ENCODE measurements around the gene PARP1.
A peak's percentile ranks its signal among the peaks of the same experiment; 100 is the strongest.
"Not testable (repeated sequence)": the region's sequence is repeated elsewhere in the genome, so short reads cannot be mapped to it uniquely, and the experiment has no call there.

Gene PARP1

GRCh38 chr1:226344441-226345259 is 63.2 kb downstream of the PARP1 start:
- DNase-seq = no peak

DNA sequence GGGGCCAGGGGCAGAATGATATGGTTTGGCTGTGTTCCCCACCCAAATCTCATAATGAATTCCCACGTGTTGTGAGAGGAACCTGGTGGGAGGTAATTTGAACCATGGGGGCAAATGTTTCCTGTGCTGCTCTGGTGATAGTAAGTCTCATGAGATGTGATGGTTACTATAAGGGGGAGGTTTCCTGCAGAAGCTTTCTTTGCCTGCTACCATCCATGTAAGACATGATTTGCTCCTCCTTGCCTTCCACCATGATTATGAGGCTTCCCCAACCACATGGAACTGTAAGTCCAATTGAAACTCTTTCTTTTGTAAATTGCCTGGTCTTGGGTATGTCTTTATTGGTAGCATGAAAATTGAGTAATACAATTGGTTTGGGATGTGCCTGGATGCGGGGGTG is 65.2 kb downstream of the PARP1 start:
- DNase-seq = no peak

DNA sequence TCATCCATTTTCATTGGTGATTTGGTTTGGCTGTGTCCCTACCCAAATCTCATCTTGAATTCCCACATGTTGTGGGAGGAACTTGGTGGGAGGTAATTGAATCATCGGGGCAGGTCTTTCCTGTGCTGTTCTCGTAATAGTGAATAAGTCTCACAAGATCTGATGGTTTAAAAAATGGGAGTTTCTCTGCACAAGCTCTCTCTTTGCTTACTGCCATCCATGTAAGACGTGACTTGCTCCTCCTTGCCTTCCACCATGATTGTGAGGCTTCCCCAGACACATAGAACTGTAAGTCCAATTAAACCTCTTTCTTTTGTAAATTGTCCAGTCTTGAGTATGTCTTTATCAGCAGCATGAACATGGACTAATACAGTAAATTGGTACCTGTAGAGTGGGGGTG is 67.8 kb downstream of the PARP1 start:
- DNase-seq = not testable (repeated sequence)

- DNase-seq = no peak
Measured at GRCh38 chr1:226337276-226337875, 70.5 kb downstream of the PARP1 start.

DNA sequence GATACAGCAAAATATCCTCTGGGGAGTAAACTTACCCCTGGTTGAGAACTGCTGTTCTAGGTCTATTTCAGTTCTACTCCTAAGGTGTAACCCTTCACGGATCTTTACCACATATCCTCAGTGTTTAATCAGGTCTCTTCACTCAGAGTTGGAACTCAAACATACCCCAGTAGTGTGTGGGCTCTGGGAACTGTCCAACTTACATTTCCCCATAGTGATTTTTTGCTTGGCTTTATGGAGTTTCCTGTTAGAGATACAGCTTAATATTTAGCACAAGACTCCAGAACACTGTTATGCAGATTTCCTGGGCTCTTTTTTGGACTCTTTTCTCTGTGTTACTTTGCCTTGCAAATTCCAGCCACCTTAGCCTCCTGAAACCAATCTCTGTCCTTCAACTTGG is 72.2 kb downstream of the PARP1 start:
- no peak for DNase-seq

GRCh38 chr1:226332947-226333346 is 74.9 kb downstream of the PARP1 start:
- peak; percentile 66 for DNase-seq

DNA sequence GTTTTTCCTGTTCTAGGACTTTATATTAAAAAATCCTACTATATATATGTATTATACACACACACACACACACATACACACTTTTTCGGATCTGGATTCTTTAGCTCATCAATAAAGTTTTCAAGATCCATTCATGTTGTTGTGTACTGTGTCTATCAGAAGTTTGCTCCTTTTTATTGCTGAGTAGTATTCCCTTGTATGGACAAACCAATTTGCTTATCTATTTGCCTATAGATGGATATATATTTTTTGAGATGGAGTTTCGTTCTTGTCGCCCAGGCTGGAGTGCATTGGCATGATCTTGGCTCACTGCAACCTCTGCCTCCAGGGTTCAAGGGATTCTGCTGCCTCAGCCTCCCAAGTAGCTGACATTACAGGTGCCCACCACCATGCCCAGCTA is 78.7 kb downstream of the PARP1 start:
- DNase-seq = no peak

GRCh38 chr1:226327761-226328162 is 80.1 kb downstream of the PARP1 start:
- peak; percentile 81 for DNase-seq

- DNase-seq = no peak
Measured at GRCh38 chr1:226325178-226325577, 82.7 kb downstream of the PARP1 start.

DNA sequence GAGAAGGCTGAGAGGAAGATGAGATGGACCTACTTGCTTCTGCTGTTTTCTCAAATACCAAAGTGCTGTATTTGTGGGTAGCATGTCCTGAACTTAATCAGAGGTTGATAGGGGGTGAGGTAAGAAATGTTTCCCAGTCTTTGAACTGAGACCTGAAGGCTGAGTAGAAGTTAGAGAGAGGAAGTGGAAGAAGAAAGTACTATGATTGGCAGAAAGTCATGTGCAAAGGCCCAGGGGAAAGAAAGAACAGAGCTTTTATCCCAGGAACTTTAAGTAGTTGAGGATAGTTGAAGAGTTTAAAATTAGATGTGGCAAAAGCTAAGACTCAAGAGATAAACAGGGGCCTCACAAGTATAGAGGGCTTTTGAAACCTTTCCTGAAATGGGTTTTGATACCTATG is 83.4 kb downstream of the PARP1 start:
- DNase-seq = no peak

GRCh38 chr1:226322986-226323385 is 84.9 kb downstream of the PARP1 start:
- DNase-seq = peak; percentile 77

- DNase-seq = no peak
Measured at GRCh38 chr1:226320930-226321329, 87.0 kb downstream of the PARP1 start.

- no peak for DNase-seq
Measured at GRCh38 chr1:226318471-226318870, 89.4 kb downstream of the PARP1 start.

DNA sequence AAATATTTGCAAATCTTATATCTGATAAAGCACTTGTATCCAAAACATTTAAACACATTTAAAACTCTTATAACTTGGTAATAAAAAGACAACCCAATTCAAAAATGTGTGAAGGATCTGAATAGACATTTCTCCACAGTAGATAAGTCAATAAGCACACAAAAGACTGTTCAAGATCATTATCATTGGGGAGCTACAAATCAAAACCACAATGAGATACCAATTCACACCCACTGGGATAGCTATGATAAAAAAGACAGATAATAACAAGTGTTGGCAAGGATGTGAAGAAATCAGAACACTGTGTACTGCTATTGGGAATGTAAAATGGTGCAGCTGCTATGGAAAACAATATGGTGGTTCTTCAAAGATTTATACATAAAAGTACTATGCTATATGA is 93.8 kb downstream of the PARP1 start:
- no peak for DNase-seq

DNA sequence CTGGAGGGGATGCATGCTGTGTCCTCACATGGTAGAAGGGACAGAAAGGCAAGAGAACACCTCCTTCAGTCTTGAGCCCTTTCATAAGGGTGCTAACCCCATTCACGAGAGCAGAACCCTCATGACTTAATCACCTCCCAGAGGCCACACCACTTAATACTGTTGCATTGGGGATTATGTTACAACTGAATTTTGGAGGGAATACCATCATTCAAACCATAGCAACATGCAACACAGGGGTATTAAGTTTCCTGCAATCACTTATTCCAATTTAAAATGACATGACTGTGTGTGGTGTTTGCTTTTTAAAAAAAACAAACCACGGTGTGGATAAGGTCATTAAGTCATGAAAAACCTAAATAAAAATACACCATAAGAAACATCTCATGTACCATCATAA is 95.8 kb downstream of the PARP1 start:
- DNase-seq = no peak

GRCh38 chr1:226311376-226311775 is 96.5 kb downstream of the PARP1 start:
- no peak for DNase-seq

All from islet precursor cell (in vitro differentiated cells).